Gastrocnemius medialis (tissue), 4 donors: Measurements from ENCODE around the gene DCPS. TPM values are rescaled to one million over a fixed set of nuclear protein-coding genes. Genes with fewer than 3 reads are reported as not detected.

ENCODE experiments used
- ATAC-seq, 2 donors: fragments of 150-250 bp; one replicate each; pipeline ENCODE4 v1.9.1; 2016
- DNase-seq, 2 donors: peaks; one replicate each; pipeline ENCODE4 v3.0.0-alpha.2; 2019
- H3K27ac ChIP-seq, 4 donors: fragments of 200-600 bp; sonication (generic); 1 replicate in 1 of 4; 2 replicates in 3 of 4; pipeline ENCODE4 v1.5.1; 2016 to 2018; ENCODE audit warnings: mild to moderate bottlenecking in 2 of 4, moderate library complexity in 1 of 4
- H3K27me3 ChIP-seq, 3 donors: fragments of 200-600 bp; sonication (generic) in 2 of 3; 1 replicate in 1 of 3; 2 replicates in 2 of 3; pipeline versions ENCODE4 v1.5.1 to v1.6.0; 2016 to 2019; ENCODE audit warnings: mild to moderate bottlenecking in 1 of 3, moderate library complexity in 1 of 3
- H3K36me3 ChIP-seq, 2 donors: fragments of 200-600 bp; sonication (generic) in 1 of 2; one replicate each; pipeline ENCODE4 v1.5.1; 2017 to 2018
- H3K4me1 ChIP-seq, 2 donors: fragments of 200-600 bp; sonication (generic) in 1 of 2; one replicate each; pipeline ENCODE4 v1.5.1; 2016 to 2017; ENCODE audit warnings: mild to moderate bottlenecking in 2 of 2
- H3K4me3 ChIP-seq, 4 donors: fragments of 200-600 bp; sonication (generic) in 3 of 4; 1 replicate in 1 of 4; 2 replicates in 3 of 4; pipeline ENCODE4 v1.5.1; 2016 to 2019; ENCODE audit warnings: mild to moderate bottlenecking in 2 of 4
- H3K9me3 ChIP-seq, 3 donors: fragments of 200-600 bp; sonication (generic) in 2 of 3; 1 replicate in 1 of 3; 2 replicates in 2 of 3; pipeline ENCODE4 v1.5.1; 2016 to 2019
- POLR2A ChIP-seq, 2 donors: fragments of 450-650 bp; IDR thresholded peaks; one replicate each; pipeline ENCODE4 v1.6.1; 2017; ENCODE audit warnings: antibody characterized with exemption in 2 of 2, mild to moderate bottlenecking in 2 of 2, moderate library complexity in 2 of 2
- in situ Hi-C, 4 donors: fragments of 200-750 bp; cut with MboI; loops; one replicate each; pipeline versions ENCODE4 v1.15.0 to v1.8.0; 2017; ENCODE audit warnings: low sequenced_read_pairs in 4 of 4
- intact Hi-C: fragments of 100-400 bp; cut with DNase I; formaldehyde crosslinking; loops from one replicate; pipeline ENCODE4 v1.15.1; 2023; ENCODE audit warnings: low total_unique reads
- total RNA-seq, 4 donors: library from RNA; depleted of rRNA; stranded (reverse); fragments of >200 nt; gene quantifications; one replicate each; pipeline versions ENCODE4 v1.1.0 to v1.2.3, GENCODE V29; 2016
- TF ChIP-seq, protein P1 (sequence below), 5 experiments: fragments of 450-650 bp in 3 of 5; fragments of 200-600 bp in 2 of 5; sonication (generic) in 2 of 5; IDR thresholded peaks in 4 of 5; conservative IDR thresholded peaks in 1 of 5; 1 replicate in 4 of 5; 2 replicates in 1 of 5; pipeline ENCODE4 v1.5.1; 2016 to 2019; ENCODE audit warnings: antibody characterized with exemption in 5 of 5, mild to moderate bottlenecking in 3 of 5, moderate library complexity in 3 of 5

The DCPS gene
- total RNA-seq, 4 donors from 2014 or later: 9.8 to 23.1 (median 11.5) TPM

DNA sequence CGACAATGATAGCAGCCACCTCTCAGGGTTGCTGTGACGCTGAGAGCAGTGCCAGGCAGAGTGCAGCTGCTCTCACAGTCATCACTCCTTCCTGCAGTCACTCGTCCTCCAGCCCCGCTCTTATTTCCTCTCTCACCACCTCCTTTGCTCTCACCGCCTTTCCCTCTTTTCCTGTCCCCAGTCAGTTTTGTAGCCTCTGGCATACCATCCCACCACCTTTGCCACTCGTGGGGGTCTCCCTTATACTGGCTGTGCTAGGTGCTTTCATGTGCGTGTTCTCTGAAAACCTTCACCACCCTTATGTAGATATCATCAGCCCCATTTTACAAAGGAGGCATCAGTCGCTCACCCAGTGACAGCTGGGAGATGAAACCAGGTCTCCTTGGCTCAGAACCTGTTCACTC is 32.3 kb downstream of the DCPS start:
- ATAC-seq (no peak), DNase-seq (no peak)
- TF ChIP-seq, protein P1, sequence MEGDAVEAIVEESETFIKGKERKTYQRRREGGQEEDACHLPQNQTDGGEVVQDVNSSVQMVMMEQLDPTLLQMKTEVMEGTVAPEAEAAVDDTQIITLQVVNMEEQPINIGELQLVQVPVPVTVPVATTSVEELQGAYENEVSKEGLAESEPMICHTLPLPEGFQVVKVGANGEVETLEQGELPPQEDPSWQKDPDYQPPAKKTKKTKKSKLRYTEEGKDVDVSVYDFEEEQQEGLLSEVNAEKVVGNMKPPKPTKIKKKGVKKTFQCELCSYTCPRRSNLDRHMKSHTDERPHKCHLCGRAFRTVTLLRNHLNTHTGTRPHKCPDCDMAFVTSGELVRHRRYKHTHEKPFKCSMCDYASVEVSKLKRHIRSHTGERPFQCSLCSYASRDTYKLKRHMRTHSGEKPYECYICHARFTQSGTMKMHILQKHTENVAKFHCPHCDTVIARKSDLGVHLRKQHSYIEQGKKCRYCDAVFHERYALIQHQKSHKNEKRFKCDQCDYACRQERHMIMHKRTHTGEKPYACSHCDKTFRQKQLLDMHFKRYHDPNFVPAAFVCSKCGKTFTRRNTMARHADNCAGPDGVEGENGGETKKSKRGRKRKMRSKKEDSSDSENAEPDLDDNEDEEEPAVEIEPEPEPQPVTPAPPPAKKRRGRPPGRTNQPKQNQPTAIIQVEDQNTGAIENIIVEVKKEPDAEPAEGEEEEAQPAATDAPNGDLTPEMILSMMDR (IDR thresholded peaks at IDR 0.05 in 4 of 5, conservative IDR thresholded peaks at IDR 0.05 in 1 of 5): no peak
- no peak for TF ChIP-seq POLR2A (IDR thresholded peaks at IDR 0.05)
- Histone ChIP-seq H3K4me1 (peaks cover 28 to 46% of the 10 kb centered on the region in 2 donors), H3K27ac (no peak overlapping the region), H3K36me3 (peaks cover 0 to 12% of the 10 kb centered on the region in 2 donors), H3K4me3 (no peak overlapping the region), H3K27me3 (no peaks in the 10 kb centered on the region), H3K9me3 (no peaks in the 10 kb centered on the region)
- in situ Hi-C loops: no loop called here
- intact Hi-C loops: no loop called here

DNA sequence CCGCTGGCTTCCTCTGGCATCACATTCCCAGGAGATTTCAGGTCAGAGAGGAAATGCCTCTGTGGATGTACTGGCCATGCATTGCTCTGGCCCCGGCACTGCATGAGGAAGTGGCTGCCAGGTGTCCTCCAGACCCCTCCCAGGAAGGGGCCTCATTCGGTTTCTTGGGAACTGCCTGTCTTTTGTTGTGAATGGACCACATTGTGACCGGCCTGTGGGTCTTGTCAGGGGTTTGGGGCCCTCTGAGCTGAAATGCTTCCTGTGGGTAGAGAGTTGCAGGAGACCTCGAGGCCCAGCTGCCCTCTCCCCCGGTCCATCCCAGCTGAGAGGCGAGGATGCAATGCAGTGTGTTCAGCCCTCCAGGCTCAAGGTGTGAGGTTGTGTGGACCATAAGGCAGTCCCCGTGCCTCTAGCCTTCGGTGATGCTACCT is 32.8 kb downstream of the DCPS start:
- DNase-seq (no peak), ATAC-seq (no peak)
- in situ Hi-C loops: no loop called here

DNA sequence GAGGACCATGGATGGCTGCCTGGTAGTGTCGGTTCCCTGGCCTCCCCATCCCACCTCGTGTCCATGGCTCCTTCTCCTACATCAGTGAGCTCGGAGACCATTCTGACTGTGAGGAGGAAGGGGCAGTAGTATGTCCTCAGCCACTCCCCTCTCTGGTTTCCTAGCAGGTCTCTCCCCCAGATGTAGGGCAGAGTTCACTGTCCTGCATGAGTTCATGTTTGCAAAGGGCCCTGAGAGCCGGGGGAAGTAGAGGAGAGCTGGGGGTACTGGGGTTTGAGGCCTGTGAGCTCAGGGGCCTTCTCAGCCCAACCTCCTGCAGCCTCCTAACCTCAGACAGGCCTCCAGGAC is 33.2 kb downstream of the DCPS start:
- peaks cover 38 to 50% of the 10 kb centered on the region in 2 donors for H3K4me1 ChIP-seq
- no peak overlapping the region for H3K27ac ChIP-seq
- no peaks in the 10 kb centered on the region for H3K9me3 ChIP-seq
- ATAC-seq: no peak
- no peak overlapping the region for H3K4me3 ChIP-seq
- in situ Hi-C loops (no loop called here), intact Hi-C loops (no loop called here)
- H3K36me3 ChIP-seq: peaks cover 0 to 12% of the 10 kb centered on the region in 2 donors
- DNase-seq: no peak
- no peak for TF ChIP-seq POLR2A (IDR thresholded peaks at IDR 0.05)
- TF ChIP-seq, protein P1 (IDR thresholded peaks at IDR 0.05 in 4 of 5, conservative IDR thresholded peaks at IDR 0.05 in 1 of 5): no peak
- no peaks in the 10 kb centered on the region for H3K27me3 ChIP-seq

More for the DNA sequence above, 32.8 kb downstream of the DCPS start:
- Histone ChIP-seq H3K9me3 (no peaks in the 10 kb centered on the region), H3K36me3 (peaks cover 0 to 12% of the 10 kb centered on the region in 2 donors), H3K27me3 (no peaks in the 10 kb centered on the region), H3K27ac (no peak overlapping the region), H3K4me1 (peaks cover 34 to 50% of the 10 kb centered on the region in 2 donors), H3K4me3 (no peak overlapping the region)
- intact Hi-C loops: no loop called here
- no peak for TF ChIP-seq POLR2A (IDR thresholded peaks at IDR 0.05)

DNA sequence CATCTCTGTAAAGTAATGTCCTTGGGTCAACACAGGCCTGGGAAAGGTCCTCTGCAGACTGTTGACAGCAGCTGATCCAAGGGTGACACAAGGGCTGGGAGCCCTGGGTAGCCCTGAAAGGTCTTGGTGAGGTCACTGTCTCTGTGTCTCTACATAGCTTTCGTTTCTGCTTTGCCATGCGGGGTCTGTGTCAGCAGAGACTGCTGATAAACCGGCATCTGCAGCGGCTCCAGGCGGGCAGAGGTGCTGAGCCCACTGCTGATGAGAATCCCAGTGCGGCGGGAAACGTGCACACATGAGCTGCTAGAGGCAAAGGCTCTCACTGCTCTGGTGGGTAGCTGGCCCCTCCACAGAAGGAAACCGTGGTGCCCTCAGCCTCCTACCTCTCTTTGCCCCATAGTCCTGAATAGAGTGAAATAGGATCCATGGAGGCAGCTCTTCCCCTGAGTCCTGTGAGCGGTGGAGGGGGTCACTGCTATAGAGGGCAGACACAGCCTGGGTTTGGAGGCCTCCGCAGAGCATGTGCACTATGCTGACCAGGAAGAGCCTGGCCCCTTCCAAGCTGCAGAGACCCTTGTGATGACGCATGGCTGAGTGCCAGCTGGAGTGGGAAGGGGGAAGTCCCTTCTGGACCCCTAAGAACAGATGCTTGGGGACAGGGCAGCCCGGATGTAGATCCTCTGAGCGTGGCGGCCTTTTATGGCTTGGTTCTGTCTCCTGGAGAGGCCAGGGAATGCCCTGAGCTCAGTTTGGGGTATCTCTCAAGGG is 33.8 kb downstream of the DCPS start:
- DNase-seq: no peak
- H3K27ac ChIP-seq: no peak overlapping the region
- H3K27me3 ChIP-seq: no peaks in the 10 kb centered on the region

More for the DNA sequence above, 33.8 kb downstream of the DCPS start:
- peaks cover 0 to 12% of the 10 kb centered on the region in 2 donors for H3K36me3 ChIP-seq
- H3K4me1 ChIP-seq: peaks cover 37 to 44% of the 10 kb centered on the region in 2 donors
- H3K9me3 ChIP-seq: no peaks in the 10 kb centered on the region
- in situ Hi-C loops: no loop called here
- no peak overlapping the region for H3K4me3 ChIP-seq
- intact Hi-C loops: no loop called here
- TF ChIP-seq, protein P1 (IDR thresholded peaks at IDR 0.05 in 4 of 5, conservative IDR thresholded peaks at IDR 0.05 in 1 of 5): no peak
- no peak for TF ChIP-seq POLR2A (IDR thresholded peaks at IDR 0.05)
- no peak for ATAC-seq
